Esophagus muscularis mucosa (tissue), 4 donors: ENCODE results near the gene SLIT1. TPM values are rescaled to one million over a fixed set of nuclear protein-coding genes. Genes with fewer than 3 reads are reported as not detected.

Experiments used
- DNase-seq: peaks from one replicate; pipeline ENCODE4 v3.0.0-alpha.2; 2017; ENCODE audit errors: extremely low spot score
- H3K27ac ChIP-seq, 4 donors: fragments of 200-600 bp; sonication (generic); replicated peaks in 1 of 4; 1 replicate in 3 of 4; 2 replicates in 1 of 4; pipeline ENCODE4 v1.5.1; 2016 to 2019; ENCODE audit warnings: mild to moderate bottlenecking in 1 of 4
- H3K27me3 ChIP-seq, 4 donors: fragments of 200-600 bp; sonication (generic); one replicate each; pipeline versions ENCODE4 v1.5.1 to v1.6.0; 2016 to 2019
- H3K36me3 ChIP-seq, 4 donors: fragments of 200-600 bp; sonication (generic); one replicate each; pipeline ENCODE4 v1.5.1; 2016 to 2019
- H3K4me1 ChIP-seq, 4 donors: fragments of 200-600 bp; sonication (generic); one replicate each; pipeline ENCODE4 v1.5.1; 2016 to 2019
- H3K4me3 ChIP-seq, 4 donors: fragments of 200-600 bp; sonication (generic); 1 replicate in 2 of 4; 2 replicates in 2 of 4; pipeline ENCODE4 v1.5.1; 2016 to 2019; ENCODE audit warnings: mild to moderate bottlenecking in 4 of 4, moderate library complexity in 1 of 4
- H3K9me3 ChIP-seq, 4 donors: fragments of 200-600 bp; sonication (generic); 1 replicate in 3 of 4; 2 replicates in 1 of 4; pipeline ENCODE4 v1.5.1; 2016 to 2019
- CTCF ChIP-seq, 3 experiments: fragments of 200-600 bp in 2 of 3; fragments of 450-650 bp in 1 of 3; sonication (generic) in 2 of 3; IDR thresholded peaks; one replicate each; pipeline ENCODE4 v1.5.1; 2017 to 2019; ENCODE audit warnings: antibody characterized with exemption in 3 of 3, mild to moderate bottlenecking in 2 of 3, moderate library complexity in 1 of 3
- EP300 ChIP-seq: sonication (generic); formaldehyde crosslinking; IDR thresholded peaks from one replicate; pipeline ENCODE4 v1.6.1; 2017; ENCODE audit warnings: antibody characterized with exemption
- POLR2A ChIP-seq: fragments of 450-650 bp; IDR thresholded peaks from one replicate; pipeline ENCODE4 v1.6.1; 2017; ENCODE audit warnings: antibody characterized with exemption, moderate library complexity, mild to moderate bottlenecking, low read depth
- POLR2AphosphoS5 ChIP-seq, 2 donors: sonication (generic); formaldehyde crosslinking; IDR thresholded peaks; one replicate each; pipeline ENCODE4 v1.6.1; 2017; ENCODE audit warnings: antibody characterized with exemption in 2 of 2
- WGBS: methylation state at CpG from one replicate; pipeline ENCODE4 v1.1.5; 2018; 5-methylcytosine and 5-hydroxymethylcytosine counted together
- intact Hi-C: fragments of 100-400 bp; cut with DNase I; formaldehyde crosslinking; loops from one replicate; pipeline ENCODE4 v1.15.1; 2023
- total RNA-seq, 4 donors: library from RNA; depleted of rRNA; stranded (reverse); fragments of >200 nt; gene quantifications; one replicate each; pipeline versions ENCODE4 v1.1.0 to v1.2.1, GENCODE V29; 2016

The SLIT1 gene
- total RNA-seq, 4 donors from 2014 or later: 0.13 to 0.42 (median 0.31) TPM

GRCh38 chr10:97019213-97019844 is 166.4 kb downstream of the SLIT1 start:
- no peak for DNase-seq
- 93% methylated on average over 12 of the region's 12 CpGs for WGBS
- Histone ChIP-seq H3K4me1 (peaks cover 24 to 37% (median 32%) of the 10 kb centered on the region in 4 donors), H3K27ac (no peak overlapping the region), H3K4me3 (no peak overlapping the region), H3K36me3 (no peaks in the 10 kb centered on the region), H3K9me3 (no peaks in the 10 kb centered on the region), H3K27me3 (no peaks in the 10 kb centered on the region)
- intact Hi-C loops: no loop called here
- TF ChIP-seq POLR2A (no peak), CTCF (IDR thresholded peaks at IDR 0.05) (no peak), EP300 (no peak), POLR2AphosphoS5 (IDR thresholded peaks at IDR 0.05) (no peak)

- TF ChIP-seq EP300: no peak
- no peak for TF ChIP-seq POLR2A
- no peak for TF ChIP-seq CTCF (IDR thresholded peaks at IDR 0.05)
- no peak for TF ChIP-seq POLR2AphosphoS5 (IDR thresholded peaks at IDR 0.05)
- H3K36me3 ChIP-seq: no peaks in the 10 kb centered on the region
- no peak for DNase-seq
- intact Hi-C loops: no loop called here
- no peak overlapping the region for H3K4me3 ChIP-seq
- H3K9me3 ChIP-seq: no peaks in the 10 kb centered on the region
- no peak overlapping the region for H3K27ac ChIP-seq
- no peaks in the 10 kb centered on the region for H3K27me3 ChIP-seq
- H3K4me1 ChIP-seq: peaks cover 16 to 29% (median 24%) of the 10 kb centered on the region in 4 donors
- 86% methylated on average over 13 of the region's 18 CpGs for WGBS
Observed at GRCh38 chr10:97018251-97019212, 167.2 kb downstream of the SLIT1 start.

GRCh38 chr10:97017474-97017903 is 168.3 kb downstream of the SLIT1 start:
- H3K36me3 ChIP-seq: no peaks in the 10 kb centered on the region
- H3K4me1 ChIP-seq: peaks cover 14 to 27% (median 22%) of the 10 kb centered on the region in 4 donors
- no peaks in the 10 kb centered on the region for H3K27me3 ChIP-seq
- intact Hi-C loops: no loop called here
- no peak for DNase-seq
- no peak overlapping the region for H3K27ac ChIP-seq
- no peak overlapping the region for H3K4me3 ChIP-seq
- no peak for TF ChIP-seq CTCF (IDR thresholded peaks at IDR 0.05)
- no peaks in the 10 kb centered on the region for H3K9me3 ChIP-seq
- 98% methylated on average over 4 of the region's 5 CpGs for WGBS

- DNase-seq: no peak
- no peak for TF ChIP-seq POLR2AphosphoS5 (IDR thresholded peaks at IDR 0.05)
- Histone ChIP-seq H3K9me3 (no peaks in the 10 kb centered on the region), H3K4me3 (no peak overlapping the region), H3K4me1 (peaks cover 14 to 24% (median 20%) of the 10 kb centered on the region in 4 donors), H3K27ac (no peak overlapping the region), H3K27me3 (no peaks in the 10 kb centered on the region), H3K36me3 (no peaks in the 10 kb centered on the region)
- intact Hi-C loops: no loop called here
- WGBS: 87% methylated on average over 15 of the region's 15 CpGs
Observed at GRCh38 chr10:97016728-97017473, 168.9 kb downstream of the SLIT1 start.

GRCh38 chr10:97015240-97015639 is 170.5 kb downstream of the SLIT1 start:
- Histone ChIP-seq H3K27ac (no peak overlapping the region), H3K36me3 (no peaks in the 10 kb centered on the region), H3K4me1 (peaks cover 2 to 8% (median 6%) of the 10 kb centered on the region in 4 donors), H3K27me3 (no peaks in the 10 kb centered on the region), H3K4me3 (no peak overlapping the region), H3K9me3 (no peaks in the 10 kb centered on the region)
- 95% methylated on average over 1 of the region's 1 CpG for WGBS
- intact Hi-C loops: no loop called here
- no peak for DNase-seq
- no peak for TF ChIP-seq CTCF (IDR thresholded peaks at IDR 0.05)
- no peak for TF ChIP-seq POLR2A
- no peak for TF ChIP-seq POLR2AphosphoS5 (IDR thresholded peaks at IDR 0.05)
- no peak for TF ChIP-seq EP300
